ENCODE results near the gene DMXL1. TPM values are rescaled to one million over a fixed set of nuclear protein-coding genes. Genes with fewer than 3 reads are reported as not detected.

Gene DMXL1
- total RNA-seq, 1 donor from 2014 or later = 45.5 TPM

GRCh38 chr5:119076080-119076479, 5.2 kb downstream of the DMXL1 start:
- H3K4me2 ChIP-seq = no peak overlapping the region
- no peaks in the 10 kb centered on the region for H3K9me3 ChIP-seq (ENCODE audit: low read depth)
- DNase-seq (ENCODE audit: low spot score) = no peak
- H3K79me2 ChIP-seq (ENCODE audit: low read depth) = peaks cover 76% of the 10 kb centered on the region
- H3K27ac ChIP-seq = no peak overlapping the region
- H4K20me1 ChIP-seq (ENCODE audit: low read depth) = no peaks in the 10 kb centered on the region
- no peaks in the 10 kb centered on the region for H3K36me3 ChIP-seq
- Mint-ChIP-seq H3K4me3 (no peak overlapping the region), H3K36me3 (peaks cover 7% of the 10 kb centered on the region), H3K27ac (no peak overlapping the region), H3K9me3 (no peaks in the 10 kb centered on the region), H3K27me3 (ENCODE audit: insufficient read depth, low read depth) (no peaks in the 10 kb centered on the region), H3K4me1 (peaks cover 27% of the 10 kb centered on the region)
- no peak overlapping the region for H3K4me3 ChIP-seq
- H2AFZ ChIP-seq (replicated peaks) = no peak overlapping the region
- TF ChIP-seq EZH2 (IDR thresholded peaks at IDR 0.05) = no peak
- no peak for TF ChIP-seq CTCF (IDR thresholded peaks at IDR 0.05)
- no peak for TF ChIP-seq EZH2phosphoT487 (IDR thresholded peaks at IDR 0.05)
- peaks cover 20% of the 10 kb centered on the region for H3F3A ChIP-seq (ENCODE audit: low read depth)
- H3K4me1 ChIP-seq = peaks cover 26% of the 10 kb centered on the region
- H3K9ac ChIP-seq = no peak overlapping the region
- no peaks in the 10 kb centered on the region for H3K27me3 ChIP-seq

- H3K4me3 ChIP-seq = no peak overlapping the region
- peaks cover 7% of the 10 kb centered on the region for H3K36me3 Mint-ChIP-seq
Measured at GRCh38 chr5:119077444-119077843, 6.6 kb downstream of the DMXL1 start.

GRCh38 chr5:119078071-119078846, 7.4 kb downstream of the DMXL1 start:
- Histone ChIP-seq H3K27ac (no peak overlapping the region), H3K79me2 (ENCODE audit: low read depth) (peaks cover 74% of the 10 kb centered on the region)

More at GRCh38 chr5:119077444-119077843, 6.6 kb downstream of the DMXL1 start:
- peaks cover 77% of the 10 kb centered on the region for H3K79me2 ChIP-seq (ENCODE audit: low read depth)
- H3K27me3 Mint-ChIP-seq (ENCODE audit: insufficient read depth, low read depth) = no peaks in the 10 kb centered on the region
- no peak for TF ChIP-seq EZH2phosphoT487 (IDR thresholded peaks at IDR 0.05)
- TF ChIP-seq EZH2 (IDR thresholded peaks at IDR 0.05) = no peak
- no peak for TF ChIP-seq CTCF (IDR thresholded peaks at IDR 0.05)
- DNase-seq (ENCODE audit: low spot score) = no peak
- H3K27ac ChIP-seq = no peak overlapping the region
- peaks cover 20% of the 10 kb centered on the region for H3K4me1 ChIP-seq
- no peak overlapping the region for H3K4me2 ChIP-seq
- H3K9ac ChIP-seq = no peak overlapping the region
- no peaks in the 10 kb centered on the region for H3K9me3 ChIP-seq (ENCODE audit: low read depth)
- peaks cover 23% of the 10 kb centered on the region for H3K4me1 Mint-ChIP-seq
- H3K27me3 ChIP-seq = no peaks in the 10 kb centered on the region
- H3K27ac Mint-ChIP-seq = no peak overlapping the region
- H3K4me3 Mint-ChIP-seq = no peak overlapping the region
- H2AFZ ChIP-seq (replicated peaks) = no peak overlapping the region
- H3F3A ChIP-seq (ENCODE audit: low read depth) = peaks cover 10% of the 10 kb centered on the region
- no peaks in the 10 kb centered on the region for H4K20me1 ChIP-seq (ENCODE audit: low read depth)
- H3K9me3 Mint-ChIP-seq = no peaks in the 10 kb centered on the region
- H3K36me3 ChIP-seq = no peaks in the 10 kb centered on the region

More at GRCh38 chr5:119078071-119078846, 7.4 kb downstream of the DMXL1 start:
- no peak overlapping the region for H2AFZ ChIP-seq (replicated peaks)
- H3K4me3 Mint-ChIP-seq = no peak overlapping the region
- H3K27ac Mint-ChIP-seq = no peak overlapping the region
- no peak overlapping the region for H3K4me3 ChIP-seq
- H3K36me3 ChIP-seq = no peaks in the 10 kb centered on the region
- DNase-seq (ENCODE audit: low spot score) = no peak
- peaks cover 6% of the 10 kb centered on the region for H3K36me3 Mint-ChIP-seq
- no peaks in the 10 kb centered on the region for H3K9me3 Mint-ChIP-seq
- TF ChIP-seq CTCF (IDR thresholded peaks at IDR 0.05) (no peak), EZH2 (IDR thresholded peaks at IDR 0.05) (no peak), EZH2phosphoT487 (IDR thresholded peaks at IDR 0.05) (no peak)
- H4K20me1 ChIP-seq (ENCODE audit: low read depth) = no peaks in the 10 kb centered on the region
- H3K9me3 ChIP-seq (ENCODE audit: low read depth) = no peaks in the 10 kb centered on the region
- H3K4me1 ChIP-seq = peaks cover 16% of the 10 kb centered on the region
- H3K4me1 Mint-ChIP-seq = peaks cover 15% of the 10 kb centered on the region
- H3K4me2 ChIP-seq = no peak overlapping the region
- no peaks in the 10 kb centered on the region for H3K27me3 Mint-ChIP-seq (ENCODE audit: insufficient read depth, low read depth)
- H3K27me3 ChIP-seq = no peaks in the 10 kb centered on the region
- H3F3A ChIP-seq (ENCODE audit: low read depth) = peaks cover 10% of the 10 kb centered on the region
- no peak overlapping the region for H3K9ac ChIP-seq
